ENCODE measurements around the gene DMRTB1. TPM values are rescaled to one million over a fixed set of nuclear protein-coding genes. Genes with fewer than 3 reads are reported as not detected.

The DMRTB1 gene
- total RNA-seq, 4 donors from 2014 or later, result not detected

DNA sequence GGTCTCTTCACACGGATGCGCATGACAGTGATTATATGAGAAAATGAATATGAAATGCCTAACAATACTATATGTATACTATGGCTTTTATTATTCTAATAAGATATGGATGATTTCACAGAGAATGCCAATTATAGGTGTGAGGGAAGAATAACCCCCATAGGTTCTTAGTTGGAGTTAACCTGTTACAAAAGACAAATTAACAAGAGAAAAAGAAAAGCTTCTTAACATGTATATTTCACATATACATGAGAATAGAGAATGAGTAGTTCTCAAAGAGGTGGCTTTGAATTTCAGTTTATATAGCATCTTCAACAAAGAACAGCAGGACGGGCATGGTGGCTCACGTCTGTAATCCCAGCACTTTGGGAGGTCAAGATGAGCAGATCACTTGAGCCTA is 24.0 kb upstream of the DMRTB1 start:
- H3K36me3 ChIP-seq, result no peaks in the 10 kb centered on the region
- no peaks in the 10 kb centered on the region for H3K4me1 ChIP-seq
- H3K27ac ChIP-seq, result no peak overlapping the region
- H3K27me3 ChIP-seq, result no peaks in the 10 kb centered on the region
- WGBS, 2 donors, result 85% methylated on average over 4 of the region's 4 CpGs
- H3K9me3 ChIP-seq, result no peaks in the 10 kb centered on the region
- H3K4me3 ChIP-seq, result no peak overlapping the region
- TF ChIP-seq, protein P1, sequence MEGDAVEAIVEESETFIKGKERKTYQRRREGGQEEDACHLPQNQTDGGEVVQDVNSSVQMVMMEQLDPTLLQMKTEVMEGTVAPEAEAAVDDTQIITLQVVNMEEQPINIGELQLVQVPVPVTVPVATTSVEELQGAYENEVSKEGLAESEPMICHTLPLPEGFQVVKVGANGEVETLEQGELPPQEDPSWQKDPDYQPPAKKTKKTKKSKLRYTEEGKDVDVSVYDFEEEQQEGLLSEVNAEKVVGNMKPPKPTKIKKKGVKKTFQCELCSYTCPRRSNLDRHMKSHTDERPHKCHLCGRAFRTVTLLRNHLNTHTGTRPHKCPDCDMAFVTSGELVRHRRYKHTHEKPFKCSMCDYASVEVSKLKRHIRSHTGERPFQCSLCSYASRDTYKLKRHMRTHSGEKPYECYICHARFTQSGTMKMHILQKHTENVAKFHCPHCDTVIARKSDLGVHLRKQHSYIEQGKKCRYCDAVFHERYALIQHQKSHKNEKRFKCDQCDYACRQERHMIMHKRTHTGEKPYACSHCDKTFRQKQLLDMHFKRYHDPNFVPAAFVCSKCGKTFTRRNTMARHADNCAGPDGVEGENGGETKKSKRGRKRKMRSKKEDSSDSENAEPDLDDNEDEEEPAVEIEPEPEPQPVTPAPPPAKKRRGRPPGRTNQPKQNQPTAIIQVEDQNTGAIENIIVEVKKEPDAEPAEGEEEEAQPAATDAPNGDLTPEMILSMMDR (IDR thresholded peaks at IDR 0.05), result no peak
- TF ChIP-seq POLR2A (IDR thresholded peaks at IDR 0.05), result no peak
- TF ChIP-seq EP300 (IDR thresholded peaks at IDR 0.05), result no peak
- DNase-seq (ENCODE audit: low spot score in 2 of 2), result no peak

DNA sequence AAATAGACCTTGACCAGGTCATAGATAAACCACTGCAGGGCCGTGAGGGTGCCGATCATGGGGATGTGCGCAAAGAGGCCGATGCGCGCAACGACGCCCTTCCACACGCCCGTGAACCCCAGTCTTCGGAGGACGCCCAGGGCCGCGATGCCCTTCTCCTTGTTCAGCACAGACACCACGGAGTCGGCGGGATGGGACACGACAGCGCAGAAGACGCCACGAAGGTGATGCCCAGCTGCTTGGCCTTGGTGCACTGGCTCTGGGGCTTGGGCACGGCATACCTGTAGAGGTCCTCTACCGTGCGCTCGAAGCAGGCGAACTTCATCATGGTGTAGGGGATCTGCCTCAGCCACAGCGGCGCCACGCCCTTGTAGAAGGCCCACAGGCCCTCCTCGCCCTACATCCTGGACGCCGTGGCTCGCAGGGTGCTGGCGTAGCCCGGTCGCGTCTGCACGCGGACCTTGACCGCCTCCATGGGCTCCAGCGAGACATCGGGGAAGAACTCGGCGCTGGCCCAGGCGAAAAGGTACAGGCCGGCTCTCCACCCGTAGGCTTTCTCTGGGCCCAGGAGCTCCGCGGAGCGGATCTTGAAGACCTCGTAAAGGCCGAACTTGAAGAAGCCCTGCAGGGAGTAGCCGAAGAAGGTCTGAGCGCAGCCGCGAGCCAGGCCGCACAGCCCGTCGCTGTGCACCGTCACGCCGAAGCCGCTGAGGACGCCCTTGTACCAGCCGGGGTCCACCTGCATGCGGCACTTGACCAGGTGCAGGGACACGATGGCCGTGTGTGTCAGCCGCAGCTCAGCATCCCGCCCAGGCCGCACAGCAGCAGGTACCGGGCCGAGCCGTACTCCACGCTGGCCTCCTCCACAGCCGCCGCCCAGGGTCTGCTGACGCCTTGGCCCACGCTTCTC is 20.5 kb upstream of the DMRTB1 start:
- Histone ChIP-seq H3K36me3 (no peaks in the 10 kb centered on the region), H3K4me3 (no peak overlapping the region), H3K27ac (no peak overlapping the region), H3K27me3 (no peaks in the 10 kb centered on the region), H3K4me1 (no peaks in the 10 kb centered on the region), H3K9me3 (no peaks in the 10 kb centered on the region)
- TF ChIP-seq, protein P1 (IDR thresholded peaks at IDR 0.05), result no peak
- TF ChIP-seq EP300 (IDR thresholded peaks at IDR 0.05) (no peak), POLR2A (IDR thresholded peaks at IDR 0.05) (no peak)
- WGBS, 2 donors, result 95 to 96% methylated on average over 69 to 70 of the region's 79 CpGs
- DNase-seq (ENCODE audit: low spot score in 2 of 2), result no peak

DNA sequence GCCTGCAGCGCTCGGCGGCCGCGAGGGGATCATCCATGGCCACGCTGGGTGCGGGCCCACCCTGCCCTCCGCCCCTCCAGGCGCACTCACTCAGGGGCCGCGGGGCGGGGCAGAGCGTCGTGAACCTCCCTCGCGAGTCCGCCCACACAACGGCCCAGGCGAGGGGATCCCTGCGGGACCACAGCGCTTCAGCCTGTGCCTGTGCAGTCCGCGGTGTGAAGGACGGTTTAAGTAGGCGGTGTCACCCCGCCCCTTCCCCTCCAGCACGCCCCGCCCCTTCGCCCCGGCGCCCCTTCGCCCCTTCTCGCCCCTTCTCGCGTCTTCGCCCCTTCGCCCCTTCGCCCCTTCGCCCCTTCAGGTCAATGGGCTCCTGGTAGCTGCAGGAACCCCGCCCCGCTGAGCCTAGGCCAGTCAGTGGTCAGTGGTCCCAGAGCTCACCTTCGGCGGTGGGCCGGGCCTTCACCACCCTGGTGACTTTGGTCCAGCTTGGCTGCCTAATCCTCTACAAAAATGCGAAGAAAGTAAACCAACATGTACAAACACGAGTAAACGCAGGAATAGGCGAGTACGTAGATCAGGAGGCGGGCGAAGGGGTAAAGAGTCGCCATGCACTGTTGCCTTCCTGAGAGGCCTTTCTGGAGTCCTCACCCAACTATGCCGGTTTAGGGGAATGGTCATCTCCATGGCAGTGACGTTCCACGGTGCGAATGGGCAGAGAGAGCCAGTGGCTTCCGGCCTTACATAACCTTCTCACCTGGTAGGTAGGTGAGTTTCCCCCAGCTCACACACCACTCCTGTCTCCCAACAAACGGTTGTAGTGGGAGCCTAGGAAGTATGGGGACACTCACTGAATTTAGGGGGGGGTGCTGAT is 19.6 kb upstream of the DMRTB1 start:
- Histone ChIP-seq H3K4me1 (no peaks in the 10 kb centered on the region), H3K4me3 (no peak overlapping the region), H3K27ac (no peak overlapping the region), H3K9me3 (no peaks in the 10 kb centered on the region), H3K36me3 (no peaks in the 10 kb centered on the region), H3K27me3 (no peaks in the 10 kb centered on the region)
- no peak for DNase-seq (ENCODE audit: low spot score in 2 of 2)
- no peak for TF ChIP-seq POLR2A (IDR thresholded peaks at IDR 0.05)
- TF ChIP-seq EP300 (IDR thresholded peaks at IDR 0.05), result no peak
- TF ChIP-seq, protein P1 (IDR thresholded peaks at IDR 0.05), result no peak
- 97% methylated on average over 46 to 57 of the region's 58 CpGs for WGBS, 2 donors

DNA sequence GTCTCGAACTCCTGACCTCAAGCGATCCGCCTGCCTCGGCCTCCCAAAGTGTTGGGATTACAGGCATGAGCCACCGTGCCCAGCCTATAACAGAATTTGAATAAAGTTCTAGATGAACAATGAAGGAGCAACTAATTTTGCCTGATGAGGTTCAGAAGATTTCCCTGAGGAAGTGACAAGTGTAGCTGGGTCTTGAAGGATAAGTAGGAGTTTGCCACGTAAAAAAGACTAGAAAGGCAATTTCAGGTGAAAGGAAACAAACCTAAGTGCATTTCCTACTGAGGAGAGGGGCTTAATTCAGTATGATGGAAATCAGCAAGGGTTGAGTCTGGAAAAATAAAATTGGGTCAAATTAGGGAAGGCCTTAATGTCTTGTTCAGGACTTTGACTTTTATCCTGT is 18.6 kb upstream of the DMRTB1 start:
- no peaks in the 10 kb centered on the region for H3K9me3 ChIP-seq
- no peaks in the 10 kb centered on the region for H3K4me1 ChIP-seq
- H3K36me3 ChIP-seq, result no peaks in the 10 kb centered on the region
- no peak overlapping the region for H3K27ac ChIP-seq
- 90 to 97% methylated on average over 6 of the region's 6 CpGs for WGBS, 2 donors
- no peak overlapping the region for H3K4me3 ChIP-seq
- no peak for DNase-seq (ENCODE audit: low spot score in 2 of 2)
- H3K27me3 ChIP-seq, result no peaks in the 10 kb centered on the region
- TF ChIP-seq EP300 (IDR thresholded peaks at IDR 0.05), result no peak
- TF ChIP-seq POLR2A (IDR thresholded peaks at IDR 0.05), result no peak
- TF ChIP-seq, protein P1 (IDR thresholded peaks at IDR 0.05), result no peak

DNA sequence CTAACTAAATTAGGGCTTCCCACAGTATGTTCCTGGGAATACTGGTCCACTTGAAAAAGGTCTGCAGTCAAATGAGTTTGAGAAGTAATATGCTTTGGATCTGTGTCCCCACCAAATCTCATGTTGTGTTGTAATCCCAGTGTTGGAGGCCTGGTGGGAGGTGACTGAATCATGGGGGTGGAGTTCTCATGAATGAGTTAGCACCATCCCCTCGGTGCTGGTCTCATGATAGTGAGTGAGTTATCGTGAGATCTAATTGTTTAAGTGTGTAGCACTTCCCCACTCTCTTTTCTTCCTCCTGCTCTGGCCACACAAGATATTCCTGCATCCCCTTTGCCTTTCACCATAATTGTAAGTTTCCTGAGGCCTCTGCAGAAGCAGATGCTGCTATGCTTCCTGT is 16.9 kb upstream of the DMRTB1 start:
- no peak overlapping the region for H3K4me3 ChIP-seq
- no peak overlapping the region for H3K27ac ChIP-seq
- TF ChIP-seq POLR2A (IDR thresholded peaks at IDR 0.05) (no peak), EP300 (IDR thresholded peaks at IDR 0.05) (no peak)
- TF ChIP-seq, protein P1 (IDR thresholded peaks at IDR 0.05), result no peak
- no peak for DNase-seq (ENCODE audit: low spot score in 2 of 2)
- H3K36me3 ChIP-seq, result no peaks in the 10 kb centered on the region
- H3K4me1 ChIP-seq, result no peaks in the 10 kb centered on the region
- peaks cover 0 to 3% of the 10 kb centered on the region in 2 donors for H3K27me3 ChIP-seq
- H3K9me3 ChIP-seq, result no peaks in the 10 kb centered on the region
- WGBS, 2 donors, result 13 to 14% methylated on average over 2 of the region's 2 CpGs
